ENCODE measurements around the gene SORCS2.

The SORCS2 gene

DNA sequence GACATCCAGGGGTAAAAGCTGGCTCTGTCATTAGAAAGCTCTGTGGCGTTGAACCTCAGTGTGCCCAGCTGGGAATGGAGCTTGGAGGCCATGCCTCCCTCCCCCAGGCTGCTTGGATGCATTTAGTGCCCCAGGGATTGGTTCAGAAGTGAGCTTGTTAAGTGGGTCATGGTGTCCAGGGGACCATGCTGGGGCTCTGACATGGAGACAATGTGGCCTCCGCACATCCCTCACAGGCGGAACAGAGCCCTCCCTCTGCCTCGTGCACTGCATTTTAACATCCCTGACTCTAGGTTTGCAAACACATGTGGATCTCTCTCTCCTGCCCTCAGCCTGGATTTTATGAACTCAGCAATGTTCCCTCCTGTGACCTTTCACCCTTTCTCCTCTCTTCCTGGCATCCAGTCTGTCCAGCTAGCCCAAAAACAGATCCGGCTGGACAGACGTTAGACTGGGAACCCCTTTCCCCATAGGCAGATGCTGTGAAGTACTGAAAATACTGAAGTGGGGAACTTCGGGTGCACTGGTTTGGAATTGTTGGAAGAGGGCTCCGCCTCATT is 81.5 kb downstream of the SORCS2 start:
- DNase-seq, result no peak

DNA sequence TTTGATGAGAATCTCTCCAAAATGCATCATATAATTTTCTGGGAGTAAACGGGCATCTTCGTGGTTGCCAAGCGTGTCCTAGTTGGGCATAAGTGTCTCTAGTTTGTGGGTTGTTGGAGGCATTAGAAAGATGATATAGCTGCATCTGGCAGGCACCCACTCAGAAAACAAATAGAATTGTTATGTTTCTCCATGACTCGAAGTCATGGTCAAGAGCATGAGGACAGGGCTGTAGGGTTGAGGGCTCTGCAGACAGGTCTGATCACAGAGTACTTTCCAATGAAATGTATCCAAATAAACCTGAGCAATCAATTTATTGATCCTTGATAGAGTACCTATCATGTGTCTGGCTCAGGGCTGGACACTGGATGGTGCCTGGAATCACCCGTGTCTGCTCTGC is 82.7 kb downstream of the SORCS2 start:
- DNase-seq, result no peak

DNA sequence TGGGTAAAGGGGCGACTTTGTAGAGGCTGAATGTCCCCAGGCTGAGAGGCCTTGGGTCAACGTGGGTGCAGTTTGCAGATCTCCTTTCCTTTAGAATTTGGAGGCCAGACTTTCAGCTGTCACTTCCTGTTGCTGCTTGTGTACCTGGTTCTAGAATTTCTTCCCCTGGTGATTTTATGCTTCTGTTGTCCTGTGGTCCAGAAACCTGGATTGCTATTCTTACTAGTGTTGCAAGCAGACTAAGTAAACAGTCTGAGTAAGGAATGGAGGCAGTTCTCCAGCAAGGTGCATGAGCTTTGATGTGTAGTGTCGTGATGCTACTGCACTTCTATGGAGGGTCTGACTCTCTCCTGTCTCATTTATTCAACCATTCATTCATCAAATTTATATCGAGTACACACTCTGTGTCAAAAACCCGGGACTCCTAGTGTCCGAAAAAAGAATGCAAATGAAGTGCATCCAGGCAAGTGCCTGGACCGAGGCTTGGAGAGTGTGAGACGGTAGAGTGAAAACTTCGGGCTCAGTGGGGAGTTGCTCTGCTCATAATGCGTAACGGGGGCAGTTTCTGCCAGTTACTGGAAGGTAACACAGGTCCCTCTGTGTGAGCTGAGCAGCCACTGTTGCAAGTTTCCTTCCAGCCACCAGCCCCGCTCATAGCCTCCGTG is 83.3 kb downstream of the SORCS2 start:
- DNase-seq, result no peak

DNA sequence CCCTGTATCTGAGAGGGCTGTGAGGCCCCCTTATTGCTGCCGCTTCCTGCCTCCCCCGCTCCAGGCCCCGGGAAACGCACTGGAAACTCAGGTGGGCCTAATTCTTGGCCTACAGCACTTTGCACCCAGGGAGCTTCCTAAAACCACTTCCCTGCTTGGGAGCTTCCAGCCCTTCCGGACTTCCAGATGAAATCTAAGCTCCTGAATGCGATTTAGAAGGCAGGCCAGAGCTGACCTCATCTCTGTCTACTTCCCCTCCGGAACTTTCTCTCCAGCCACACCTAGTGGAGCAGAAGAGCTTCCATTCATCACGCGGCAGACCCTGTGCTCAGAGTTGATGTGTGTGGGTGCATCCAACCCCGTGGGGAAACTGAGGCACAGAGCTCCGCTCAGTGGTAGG is 84.2 kb downstream of the SORCS2 start:
- DNase-seq, result no peak

DNA sequence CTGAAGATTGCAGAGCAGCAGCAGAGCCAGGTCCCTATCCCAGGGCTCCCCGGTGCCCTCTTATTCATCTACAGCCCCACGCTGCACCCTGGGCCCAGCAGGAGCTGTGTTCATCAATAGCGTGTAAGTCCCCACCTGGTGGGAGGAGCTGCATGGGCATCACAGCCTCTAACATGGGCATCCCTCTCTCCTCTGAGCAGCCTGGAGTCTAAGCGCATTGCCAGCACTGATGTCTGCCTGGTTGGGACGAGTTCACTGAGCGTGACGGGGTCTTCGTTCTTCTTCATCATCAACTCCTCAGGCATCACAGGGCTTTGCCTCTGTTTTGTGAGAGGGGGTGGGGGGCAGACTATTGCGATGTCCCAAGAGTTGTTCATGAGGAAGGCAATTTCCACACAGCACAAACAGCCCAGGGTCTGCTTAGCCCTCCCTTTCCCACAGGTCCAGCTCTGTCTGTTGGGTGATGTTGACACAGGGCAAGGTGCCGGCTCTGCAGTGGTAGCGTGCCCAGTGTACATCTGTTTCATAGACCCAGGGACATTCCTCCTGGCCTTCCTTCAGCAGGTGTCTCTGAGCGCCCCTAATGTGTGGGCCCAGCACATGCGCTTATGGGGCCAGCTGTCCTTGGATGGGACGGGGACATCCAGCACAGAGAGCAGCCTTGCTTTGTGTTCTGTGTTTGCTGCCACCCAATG is 85.9 kb downstream of the SORCS2 start:
- DNase-seq, result no peak

DNA sequence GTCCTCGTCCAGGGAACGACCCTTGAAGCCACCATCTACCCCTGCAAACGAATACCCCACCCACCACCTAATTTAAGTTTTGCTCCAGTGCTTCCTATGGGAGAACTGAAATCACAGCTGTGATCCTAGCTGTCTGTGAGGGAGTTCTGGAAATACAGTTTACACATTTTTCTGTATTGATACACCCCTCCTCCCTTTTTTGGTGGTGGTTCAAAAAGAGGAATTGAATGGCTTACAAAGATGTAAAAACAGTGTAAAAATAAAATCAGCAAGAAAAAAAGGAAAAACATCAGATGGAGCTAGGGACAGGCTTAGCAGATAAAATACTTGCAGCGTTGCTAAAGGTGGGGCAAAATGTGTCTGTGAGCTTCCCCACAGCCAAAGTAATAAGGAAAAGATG is 86.6 kb downstream of the SORCS2 start:
- no peak for DNase-seq

DNA sequence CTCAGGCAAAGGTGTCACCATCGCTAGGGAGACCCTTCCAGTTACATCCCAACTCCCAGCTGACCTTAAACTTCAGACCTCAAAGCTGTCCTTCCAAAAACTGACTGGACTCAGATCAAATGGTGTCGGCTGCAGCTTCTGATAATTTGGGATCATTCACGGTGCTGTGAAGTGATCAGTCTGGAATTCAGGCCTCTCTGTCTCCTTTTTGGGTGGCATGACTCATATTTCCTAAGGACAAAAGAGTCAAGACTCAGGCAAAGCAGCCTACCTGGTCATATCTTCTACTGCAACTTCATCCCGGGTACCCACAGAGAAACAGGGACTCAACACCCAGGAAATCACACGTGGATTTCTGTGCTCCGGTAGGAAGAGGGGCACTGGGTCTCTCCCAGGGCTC is 87.6 kb downstream of the SORCS2 start:
- no peak for DNase-seq

DNA sequence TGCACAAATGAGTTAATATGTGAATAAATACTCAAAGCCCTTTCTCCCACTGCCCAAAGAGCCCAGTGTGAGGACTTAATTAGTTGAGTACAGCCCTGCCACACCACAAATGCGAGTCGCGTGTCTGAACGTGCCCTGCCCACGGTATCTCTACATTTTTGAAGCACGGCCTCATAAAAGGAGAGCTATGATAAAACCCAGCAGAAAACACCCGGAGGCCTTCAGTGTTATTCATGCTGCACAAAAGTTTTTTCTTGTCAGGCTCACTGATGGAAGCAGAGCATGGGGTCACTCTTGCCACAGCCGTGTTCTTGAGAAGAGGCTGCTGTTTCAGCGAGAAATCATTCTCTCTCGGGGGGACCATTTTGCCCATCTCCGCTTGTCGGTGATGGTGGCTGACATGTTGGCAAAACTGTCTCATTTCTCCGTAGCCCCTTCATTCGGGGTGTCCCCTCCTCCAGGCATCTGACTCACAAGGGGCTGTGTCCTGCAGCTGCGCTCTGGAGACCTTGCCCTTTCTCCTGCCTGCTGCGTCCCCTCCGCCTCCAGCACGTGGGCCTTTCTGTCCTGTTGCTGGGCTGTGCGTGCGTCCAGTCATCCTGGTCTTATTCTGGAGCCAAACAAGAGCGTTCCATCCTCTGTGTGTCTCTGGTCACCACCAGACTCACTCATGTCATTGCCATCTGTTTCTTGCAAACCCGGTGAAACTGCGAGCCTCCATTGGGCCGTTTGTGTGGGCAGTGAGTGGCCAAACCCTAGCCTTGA is 88.8 kb downstream of the SORCS2 start:
- DNase-seq, result no peak

DNA sequence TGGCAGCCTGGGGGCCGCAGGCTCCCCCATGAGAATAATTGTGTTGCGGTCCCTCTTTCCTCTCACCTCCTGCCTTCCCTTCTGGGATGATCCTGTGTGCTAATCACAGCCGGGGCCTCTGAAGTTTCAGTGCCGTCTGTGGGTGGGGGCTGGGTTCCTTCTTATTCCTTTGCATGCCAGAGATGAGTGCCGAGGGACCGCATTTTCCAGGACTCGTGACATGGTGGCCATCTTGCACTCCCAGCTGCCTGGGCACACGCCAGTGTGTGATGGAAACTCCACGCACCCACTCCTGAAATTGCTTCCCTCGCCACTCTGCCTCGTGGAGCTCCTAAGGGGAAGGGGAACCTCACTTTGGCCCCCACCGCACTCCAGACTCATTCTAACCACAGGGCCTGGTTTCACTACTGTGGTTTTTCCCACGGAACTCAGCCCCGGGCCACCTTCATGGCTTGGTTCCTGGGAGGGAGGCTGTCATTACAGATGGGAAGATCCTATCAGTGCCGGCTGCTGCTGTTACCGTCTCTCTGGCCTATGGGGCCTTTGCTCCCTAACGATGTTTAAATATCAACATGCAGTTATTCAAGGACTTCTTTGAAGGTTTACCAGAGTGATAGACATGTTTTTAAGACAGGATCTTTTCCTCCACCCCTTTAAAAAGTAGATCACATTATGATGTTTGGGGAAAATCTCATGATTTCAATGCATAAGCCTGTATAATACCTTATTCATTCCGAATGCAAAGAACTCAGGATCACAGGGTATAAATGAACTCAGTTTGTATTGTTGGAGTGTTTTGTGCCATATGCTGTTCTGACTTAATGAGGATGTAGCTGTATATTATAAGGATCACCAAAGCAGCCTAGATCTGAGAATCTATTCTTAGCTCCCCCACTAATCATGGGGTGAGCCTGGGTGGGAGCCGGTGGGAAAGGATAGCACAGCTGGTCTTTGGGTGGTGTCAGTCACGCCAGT is 89.6 kb downstream of the SORCS2 start:
- DNase-seq, result no peak

DNA sequence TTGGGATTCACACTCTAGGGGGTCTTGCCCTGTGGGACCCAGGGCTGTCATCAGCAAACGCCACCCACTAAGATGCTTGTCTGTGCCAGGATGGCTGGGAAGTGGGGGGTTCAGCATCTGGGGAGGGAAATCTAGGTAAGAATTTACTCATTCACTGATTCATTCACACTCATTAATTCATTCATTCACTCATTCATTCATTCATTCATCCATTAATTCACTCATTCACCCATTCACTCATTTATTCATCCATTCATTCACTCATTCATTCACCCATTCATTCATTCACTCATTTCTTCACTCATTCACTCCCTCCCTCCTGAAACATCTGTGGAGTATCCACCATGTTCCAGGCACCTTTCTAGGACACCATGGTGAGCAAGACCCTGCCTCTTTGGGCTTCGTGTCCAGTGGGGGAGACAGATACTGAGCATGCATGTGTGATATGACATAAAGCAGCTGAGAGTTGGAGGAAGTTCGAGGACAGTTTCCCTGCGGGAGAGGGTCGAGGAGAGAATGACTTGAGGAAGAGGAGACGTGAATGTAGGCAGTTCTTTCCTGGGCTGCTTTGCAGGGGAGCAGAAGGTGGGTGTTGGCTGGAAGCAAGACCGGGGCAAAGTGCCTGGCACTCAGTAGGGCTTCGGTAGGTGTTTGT is 90.6 kb downstream of the SORCS2 start:
- no peak for DNase-seq

DNA sequence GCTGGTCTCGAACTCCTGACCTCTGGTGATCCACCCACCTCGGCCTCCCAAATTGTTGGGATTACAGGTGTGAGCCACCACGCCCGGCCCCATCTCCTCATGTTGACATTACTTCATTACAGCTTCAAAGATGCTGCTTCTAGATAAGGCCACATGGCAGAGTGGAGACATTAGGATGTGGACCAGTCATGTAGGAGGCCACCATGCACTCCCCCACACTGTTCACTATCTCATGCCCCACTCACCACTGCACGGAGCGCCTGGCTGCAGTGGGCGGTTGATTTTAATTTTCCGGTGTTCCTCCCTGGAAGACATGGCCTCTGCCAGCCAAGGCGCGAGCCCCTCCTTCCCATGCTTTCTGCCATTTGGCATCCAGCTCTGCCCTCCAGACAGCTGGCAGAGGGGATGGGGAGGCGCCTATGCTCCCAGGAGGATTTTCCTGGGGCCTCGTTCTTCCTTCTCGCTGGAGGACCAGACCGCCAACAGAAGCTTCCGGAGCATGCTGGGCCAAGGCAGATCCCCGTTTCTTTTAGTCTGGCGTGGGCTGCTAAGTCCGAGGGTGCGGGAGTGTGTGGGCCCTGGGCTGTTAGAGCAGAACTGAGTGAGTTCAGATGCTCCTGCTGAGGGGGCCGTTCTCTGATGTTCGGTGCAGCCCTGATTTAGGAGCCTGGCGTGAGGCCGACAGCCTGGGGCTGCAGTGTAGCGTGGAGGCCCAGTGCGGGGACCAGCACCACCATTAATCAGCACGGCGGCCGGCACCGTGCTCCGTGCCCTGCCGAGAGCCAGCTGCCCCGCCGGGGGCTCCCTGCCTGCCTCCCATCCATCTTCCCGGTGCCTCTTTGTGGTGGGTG is 93.1 kb downstream of the SORCS2 start:
- DNase-seq, result peak; percentile 32 to 44

DNA sequence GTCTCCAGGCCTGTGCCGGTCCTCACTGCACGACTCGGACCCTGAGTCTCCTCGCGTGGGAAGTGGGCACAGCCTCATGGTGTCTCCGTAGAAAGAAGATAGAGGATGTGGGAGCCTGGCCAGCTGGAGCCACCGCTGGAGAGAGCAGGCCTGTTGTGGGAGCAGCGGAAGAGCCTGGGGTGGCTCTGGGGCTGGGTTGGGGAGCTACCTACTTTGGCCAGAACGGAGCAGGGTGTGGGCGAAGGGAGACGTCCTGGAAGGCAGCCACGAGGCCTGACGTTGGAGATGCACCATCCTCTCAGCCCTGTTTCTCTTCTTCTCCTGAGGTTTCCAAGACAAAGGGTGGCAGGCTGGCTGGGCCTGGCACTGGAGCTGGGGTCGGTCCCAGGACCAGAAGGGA is 93.8 kb downstream of the SORCS2 start:
- DNase-seq, result no peak

DNA sequence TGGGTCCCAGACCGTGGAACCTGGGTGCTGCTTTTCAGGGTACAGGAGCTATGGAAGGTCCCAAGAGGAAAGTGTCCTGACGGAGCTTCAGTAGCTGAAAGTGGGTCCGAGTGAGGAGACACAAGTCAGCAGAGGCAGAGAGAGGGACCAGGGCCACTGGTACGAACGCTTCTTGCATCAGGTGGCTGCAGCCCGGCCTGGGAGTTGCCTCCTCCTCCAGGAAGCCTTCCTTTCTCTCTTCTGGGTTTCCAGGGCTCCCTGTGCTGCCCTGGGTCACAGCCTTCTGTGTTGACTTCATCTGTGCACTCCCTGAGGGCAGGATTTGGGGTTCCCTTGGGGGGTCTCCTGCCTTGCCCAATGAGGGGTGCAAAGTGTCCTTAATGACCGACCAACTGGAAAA is 94.5 kb downstream of the SORCS2 start:
- no peak for DNase-seq

DNA sequence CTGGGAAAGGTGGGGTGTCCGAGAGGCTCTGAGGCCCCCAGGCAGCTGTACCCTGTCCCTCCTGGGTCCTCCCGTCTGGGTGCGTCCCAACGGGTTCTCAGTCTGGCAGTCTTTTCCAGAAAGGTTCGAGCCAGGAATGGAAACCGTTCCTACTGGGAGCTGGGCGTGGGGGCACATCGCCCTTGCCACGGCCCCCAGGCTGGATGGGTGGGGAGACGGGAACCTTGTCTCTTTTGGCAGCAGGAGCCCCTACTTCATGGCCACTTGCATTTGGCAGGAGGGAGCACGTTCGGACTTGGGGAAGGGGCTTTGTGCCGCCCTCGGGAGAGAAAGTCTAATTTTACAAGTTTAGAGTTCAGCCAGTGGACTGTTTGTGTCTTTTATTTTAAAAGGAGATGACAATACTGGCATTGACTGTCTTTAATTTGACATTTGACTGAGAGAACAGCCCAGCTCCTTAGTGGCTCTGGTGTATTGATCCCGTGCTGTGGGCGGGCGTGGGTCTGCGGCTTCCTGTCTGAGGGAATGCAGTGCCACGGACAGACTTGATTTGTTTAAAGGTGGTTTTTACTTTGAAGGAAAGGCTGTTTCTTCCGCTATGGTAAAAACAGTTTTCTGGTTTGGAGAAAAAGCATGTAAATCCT is 95.1 kb downstream of the SORCS2 start:
- no peak for DNase-seq

DNA sequence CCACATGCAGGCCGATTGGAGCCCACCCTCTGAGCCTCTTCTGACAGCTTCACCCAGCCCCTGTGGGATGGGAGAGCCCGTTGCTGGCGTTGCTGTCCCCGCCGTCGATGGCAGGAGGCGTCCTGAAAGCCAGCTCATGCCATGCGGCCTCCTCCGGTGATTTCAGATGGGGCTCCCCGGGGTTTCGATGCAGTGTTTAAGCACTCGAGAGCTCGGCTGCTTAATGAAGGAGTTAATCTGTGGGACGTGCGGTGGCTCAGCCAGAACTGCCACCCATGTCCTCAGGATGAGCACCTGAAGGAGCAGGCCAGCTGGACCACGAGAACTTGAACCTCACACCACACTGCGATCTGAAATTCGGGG is 95.6 kb downstream of the SORCS2 start:
- no peak for DNase-seq

DNA sequence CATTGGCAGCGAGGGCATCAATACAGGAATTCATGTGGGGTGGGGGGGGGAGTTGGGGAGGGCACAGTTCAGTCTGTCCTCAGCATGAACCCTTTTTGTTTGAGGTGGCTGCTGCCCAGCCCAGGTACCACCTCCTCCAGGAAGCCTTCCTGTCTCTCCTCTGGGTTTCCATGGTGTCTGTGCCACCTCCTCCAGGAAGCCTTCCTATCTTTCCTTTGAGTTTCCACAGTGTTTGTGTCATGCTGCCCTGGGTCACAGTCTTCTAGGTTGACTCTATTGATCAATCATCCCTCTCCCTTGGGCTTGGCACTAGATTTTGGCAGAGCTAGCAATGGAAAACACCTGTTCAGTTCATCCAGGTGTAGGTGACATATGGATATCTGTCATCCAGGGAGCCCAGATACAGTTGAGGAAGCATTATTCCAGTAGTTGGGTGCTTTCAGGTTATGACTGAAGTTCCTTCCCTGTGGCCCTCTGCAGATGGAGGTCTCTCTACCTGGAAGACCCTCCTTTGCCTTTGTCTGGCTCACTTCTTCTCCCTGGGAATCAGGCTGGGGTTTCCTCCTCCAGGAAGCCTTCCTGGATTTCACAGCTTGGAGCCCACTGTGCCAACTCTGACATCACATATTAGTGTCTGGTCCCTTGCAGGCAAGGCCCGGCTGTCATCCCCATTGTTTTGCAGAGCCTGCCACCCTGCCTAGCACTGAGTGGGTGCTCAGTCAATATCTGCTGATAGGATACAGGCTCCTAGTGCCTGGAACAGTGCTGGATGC is 96.6 kb downstream of the SORCS2 start:
- no peak for DNase-seq

DNA sequence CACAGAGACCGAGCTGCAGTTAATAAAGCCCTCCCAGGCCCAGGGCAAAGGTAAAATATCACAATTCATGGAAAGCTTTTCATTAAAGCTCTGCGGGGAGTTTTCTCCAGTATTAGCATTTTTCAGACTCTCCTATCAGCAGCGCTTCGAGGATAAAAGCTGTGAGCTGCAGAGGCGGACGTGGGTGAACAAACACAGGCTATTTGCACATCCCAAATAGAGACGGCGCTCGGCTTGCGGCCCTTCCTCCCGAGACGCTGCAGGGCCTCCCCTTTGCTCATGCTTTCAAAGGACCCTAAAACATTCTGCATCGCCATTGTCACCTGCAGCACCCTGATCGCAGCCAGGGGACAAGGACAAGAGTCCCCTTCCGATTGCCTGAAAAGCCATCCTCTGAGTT is 97.3 kb downstream of the SORCS2 start:
- no peak for DNase-seq

DNA sequence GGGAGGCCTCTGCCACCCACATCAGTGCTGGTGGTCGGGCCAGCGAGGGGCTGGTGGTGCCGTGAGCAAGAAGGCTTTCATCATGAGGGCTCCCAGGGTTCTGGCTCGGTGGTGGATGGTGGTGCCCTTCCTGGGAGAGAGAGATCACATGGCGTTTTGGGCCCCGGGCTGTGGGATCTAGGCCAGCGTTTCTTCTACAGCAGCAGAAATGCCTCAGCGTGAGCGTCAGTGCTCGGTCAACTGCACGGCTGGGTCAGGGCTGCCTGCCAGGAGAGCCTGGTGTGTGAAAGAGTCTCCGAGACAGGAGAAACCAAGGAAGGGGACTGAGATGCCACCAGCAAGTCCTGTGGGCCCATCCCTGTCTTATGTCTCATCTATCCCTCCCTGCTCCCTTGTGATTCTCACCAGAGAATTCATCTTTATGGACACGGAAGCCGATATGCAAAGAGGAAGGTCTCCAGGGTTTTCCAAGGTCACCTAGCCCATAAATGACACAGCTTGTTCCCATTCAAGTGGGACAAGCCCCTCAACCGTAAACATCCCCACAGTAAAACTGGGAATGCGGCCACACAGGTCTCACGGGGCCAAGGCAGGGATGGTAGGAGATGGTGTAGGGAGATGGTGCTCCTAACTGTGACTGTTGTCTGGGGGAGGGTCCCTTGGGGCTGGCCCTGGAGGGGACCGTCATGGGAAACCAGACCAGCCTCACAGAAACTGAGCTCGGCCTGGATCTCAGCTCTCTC is 99.2 kb downstream of the SORCS2 start:
- DNase-seq, result peak; percentile 44 to 53

DNA sequence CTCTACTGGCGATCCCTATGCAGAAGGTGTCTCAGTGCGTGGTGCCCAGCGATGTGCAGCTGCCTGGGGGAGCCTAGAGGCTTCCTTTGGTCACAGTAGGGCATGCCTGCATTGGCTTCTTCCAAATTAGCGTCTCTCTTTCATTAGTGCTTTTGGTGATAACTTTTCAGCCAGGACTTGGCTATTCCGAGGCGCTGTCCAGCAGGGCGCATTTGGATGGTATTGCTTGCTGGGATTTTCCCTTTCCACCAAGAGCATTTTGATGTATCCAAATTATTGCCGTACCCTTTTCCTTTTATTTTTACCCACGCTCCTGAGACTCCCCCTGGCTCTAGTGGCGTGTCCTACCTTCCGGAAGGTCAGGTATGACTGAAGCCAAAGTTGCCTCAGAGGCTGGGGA is 101.4 kb downstream of the SORCS2 start:
- DNase-seq, result no peak
